NCI-H1105 treated with DMSO at 0.1 percent for 48 hours (cell line): ENCODE data around the gene ASIC2.

Source experiments
- DNase-seq: peaks from one replicate; lab custom pipeline; 2025; lab: John Stamatoyannopoulos, UW

ASIC2 gene

GRCh38 chr17:33204156-33204555 lies 88.9 kb downstream of the ASIC2 start:
- no peak for DNase-seq

- no peak for DNase-seq
Measured at GRCh38 chr17:33202796-33203495, 90.1 kb downstream of the ASIC2 start.

- no peak for DNase-seq
Measured at GRCh38 chr17:33202021-33202420, 91.1 kb downstream of the ASIC2 start.

GRCh38 chr17:33201283-33201682 lies 91.8 kb downstream of the ASIC2 start:
- DNase-seq = no peak

GRCh38 chr17:33200587-33200986 lies 92.5 kb downstream of the ASIC2 start:
- no peak for DNase-seq

- no peak for DNase-seq
Measured at GRCh38 chr17:33199571-33200510, 93.3 kb downstream of the ASIC2 start.

GRCh38 chr17:33198954-33199353 lies 94.1 kb downstream of the ASIC2 start:
- no peak for DNase-seq

- no peak for DNase-seq
Measured at GRCh38 chr17:33197342-33197741, 95.8 kb downstream of the ASIC2 start.

GRCh38 chr17:33196883-33197282 lies 96.2 kb downstream of the ASIC2 start:
- no peak for DNase-seq

GRCh38 chr17:33192951-33193911 lies 99.9 kb downstream of the ASIC2 start:
- DNase-seq = no peak

- DNase-seq = no peak
Measured at GRCh38 chr17:33183487-33184026, 109.5 kb downstream of the ASIC2 start.

GRCh38 chr17:33179151-33179550 lies 113.9 kb downstream of the ASIC2 start:
- no peak for DNase-seq

- no peak for DNase-seq
Measured at GRCh38 chr17:33178681-33179080, 114.4 kb downstream of the ASIC2 start.

GRCh38 chr17:33175562-33175961 lies 117.5 kb downstream of the ASIC2 start:
- DNase-seq = no peak

- DNase-seq = no peak
Measured at GRCh38 chr17:33171931-33172330, 121.2 kb downstream of the ASIC2 start.

- DNase-seq = no peak
Measured at GRCh38 chr17:33169580-33170285, 123.4 kb downstream of the ASIC2 start.

- no peak for DNase-seq
Measured at GRCh38 chr17:33167736-33168135, 125.4 kb downstream of the ASIC2 start.

GRCh38 chr17:33166472-33166871 lies 126.6 kb downstream of the ASIC2 start:
- DNase-seq = no peak

GRCh38 chr17:33164169-33164881 lies 128.8 kb downstream of the ASIC2 start:
- DNase-seq = no peak

- DNase-seq = no peak
Measured at GRCh38 chr17:33163533-33164168, 129.4 kb downstream of the ASIC2 start.
